SIG-M5 (cell line): ENCODE measurements around the gene RGS19.
A peak's percentile ranks its signal among the peaks of the same experiment; 100 is the strongest.
"Not testable (repeated sequence)": the region's sequence is repeated elsewhere in the genome, so short reads cannot be mapped to it uniquely, and the experiment has no call there.

Experiments used
- DNase-seq: peaks from one replicate; lab custom pipeline; 2025; lab: John Stamatoyannopoulos, UW

Gene RGS19

GRCh38 chr20:64079273-64080012, at the start of gene RGS19:
TSS of gene RGS19 (minus strand) at chr20:64079518. CDS start at chr20:64076886, 2,632 bp downstream.
- DNase-seq = peak; percentile 78

- DNase-seq = not testable (repeated sequence)
These were observed 44.2 kb upstream of the RGS19 start for GRCh38 chr20:64123517-64123916.

GRCh38 chr20:64122927-64123326, 43.6 kb upstream of the RGS19 start:
- DNase-seq = not testable (repeated sequence)

- DNase-seq = no peak
These were observed 42.3 kb upstream of the RGS19 start for GRCh38 chr20:64121586-64121985.

GRCh38 chr20:64119681-64120341, 40.5 kb upstream of the RGS19 start:
- DNase-seq = no peak

GRCh38 chr20:64119301-64119680, 40.0 kb upstream of the RGS19 start:
- DNase-seq = no peak

- not testable (repeated sequence) for DNase-seq
These were observed 38.1 kb upstream of the RGS19 start for GRCh38 chr20:64117432-64117777.

GRCh38 chr20:64116541-64117431, 37.5 kb upstream of the RGS19 start:
- DNase-seq = no peak

GRCh38 chr20:64116016-64116415, 36.7 kb upstream of the RGS19 start:
- no peak for DNase-seq

GRCh38 chr20:64115171-64115911, 36.0 kb upstream of the RGS19 start:
- DNase-seq = no peak

- DNase-seq = no peak
These were observed 35.1 kb upstream of the RGS19 start for GRCh38 chr20:64114356-64114971.

GRCh38 chr20:64113796-64114355, 34.6 kb upstream of the RGS19 start:
- no peak for DNase-seq

- DNase-seq = no peak
These were observed 34.1 kb upstream of the RGS19 start for GRCh38 chr20:64113444-64113775.

GRCh38 chr20:64112691-64113443, 33.5 kb upstream of the RGS19 start:
- DNase-seq = no peak

- DNase-seq = no peak
These were observed 32.7 kb upstream of the RGS19 start for GRCh38 chr20:64111841-64112641.

GRCh38 chr20:64110411-64111068, 31.2 kb upstream of the RGS19 start:
- no peak for DNase-seq

- DNase-seq = no peak
These were observed 30.6 kb upstream of the RGS19 start for GRCh38 chr20:64109831-64110391.

- no peak for DNase-seq
These were observed 29.7 kb upstream of the RGS19 start for GRCh38 chr20:64108731-64109681.
